Gastrocnemius medialis (tissue), 4 donors: ENCODE data around the gene LBHD2. TPM values are rescaled to one million over a fixed set of nuclear protein-coding genes. Genes with fewer than 3 reads are reported as not detected.

Source experiments
- ATAC-seq, 2 donors: fragments of 150-250 bp; one replicate each; pipeline ENCODE4 v1.9.1; 2016
- DNase-seq, 2 donors: peaks; one replicate each; pipeline ENCODE4 v3.0.0-alpha.2; 2019
- H3K27ac ChIP-seq, 4 donors: fragments of 200-600 bp; sonication (generic); 1 replicate in 1 of 4; 2 replicates in 3 of 4; pipeline ENCODE4 v1.5.1; 2016 to 2018; ENCODE audit warnings: mild to moderate bottlenecking in 2 of 4, moderate library complexity in 1 of 4
- H3K27me3 ChIP-seq, 3 donors: fragments of 200-600 bp; sonication (generic) in 2 of 3; 1 replicate in 1 of 3; 2 replicates in 2 of 3; pipeline versions ENCODE4 v1.5.1 to v1.6.0; 2016 to 2019; ENCODE audit warnings: mild to moderate bottlenecking in 1 of 3, moderate library complexity in 1 of 3
- H3K36me3 ChIP-seq, 2 donors: fragments of 200-600 bp; sonication (generic) in 1 of 2; one replicate each; pipeline ENCODE4 v1.5.1; 2017 to 2018
- H3K4me1 ChIP-seq, 2 donors: fragments of 200-600 bp; sonication (generic) in 1 of 2; one replicate each; pipeline ENCODE4 v1.5.1; 2016 to 2017; ENCODE audit warnings: mild to moderate bottlenecking in 2 of 2
- H3K4me3 ChIP-seq, 4 donors: fragments of 200-600 bp; sonication (generic) in 3 of 4; 1 replicate in 1 of 4; 2 replicates in 3 of 4; pipeline ENCODE4 v1.5.1; 2016 to 2019; ENCODE audit warnings: mild to moderate bottlenecking in 2 of 4
- H3K9me3 ChIP-seq, 3 donors: fragments of 200-600 bp; sonication (generic) in 2 of 3; 1 replicate in 1 of 3; 2 replicates in 2 of 3; pipeline ENCODE4 v1.5.1; 2016 to 2019
- CTCF ChIP-seq, 5 experiments: fragments of 450-650 bp in 3 of 5; fragments of 200-600 bp in 2 of 5; sonication (generic) in 2 of 5; IDR thresholded peaks in 4 of 5; conservative IDR thresholded peaks in 1 of 5; 1 replicate in 4 of 5; 2 replicates in 1 of 5; pipeline ENCODE4 v1.5.1; 2016 to 2019; ENCODE audit warnings: antibody characterized with exemption in 5 of 5, mild to moderate bottlenecking in 3 of 5, moderate library complexity in 3 of 5
- POLR2A ChIP-seq, 2 donors: fragments of 450-650 bp; IDR thresholded peaks; one replicate each; pipeline ENCODE4 v1.6.1; 2017; ENCODE audit warnings: antibody characterized with exemption in 2 of 2, mild to moderate bottlenecking in 2 of 2, moderate library complexity in 2 of 2
- in situ Hi-C, 4 donors: fragments of 200-750 bp; cut with MboI; loops; one replicate each; pipeline versions ENCODE4 v1.15.0 to v1.8.0; 2017; ENCODE audit warnings: low sequenced_read_pairs in 4 of 4
- intact Hi-C: fragments of 100-400 bp; cut with DNase I; formaldehyde crosslinking; loops from one replicate; pipeline ENCODE4 v1.15.1; 2023; ENCODE audit warnings: low total_unique reads
- total RNA-seq, 4 donors: library from RNA; depleted of rRNA; stranded (reverse); fragments of >200 nt; gene quantifications; one replicate each; pipeline versions ENCODE4 v1.1.0 to v1.2.3, GENCODE V29; 2016

The LBHD2 gene
- total RNA-seq, 4 donors from 2014 or later: not detected

- no peaks in the 10 kb centered on the region for H3K9me3 ChIP-seq
- H3K4me3 ChIP-seq: no peak overlapping the region
- peak; percentile 52 to 78 (median 62) for TF ChIP-seq CTCF (IDR thresholded peaks at IDR 0.05 in 4 of 5, conservative IDR thresholded peaks at IDR 0.05 in 1 of 5)
- no peak for TF ChIP-seq POLR2A (IDR thresholded peaks at IDR 0.05)
- H3K27ac ChIP-seq: no peak overlapping the region
- peaks cover 4 to 17% of the 10 kb centered on the region in 2 donors for H3K4me1 ChIP-seq
- in situ Hi-C loops (loop anchor here in 1 of 4 donors (25.0 kb wide), 1 partner anchor 209 kb away; no protein-coding TSS in a partner anchor), intact Hi-C loops (loop anchor here (5.0 kb wide), 1 partner anchor 49 kb away; no protein-coding TSS in a partner anchor)
- peaks cover 0 to 5% (median 2%) of the 10 kb centered on the region in 3 donors for H3K27me3 ChIP-seq
- DNase-seq: peak; percentile 47 to 70
- no peaks in the 10 kb centered on the region for H3K36me3 ChIP-seq
- ATAC-seq: peak; percentile 54 to 59
Measured at GRCh38 chr14:103078420-103078749, 5.6 kb upstream of the LBHD2 start.

GRCh38 chr14:103078860-103079587, 5.0 kb upstream of the LBHD2 start:
- Histone ChIP-seq H3K9me3 (no peaks in the 10 kb centered on the region), H3K4me3 (no peak overlapping the region), H3K36me3 (no peaks in the 10 kb centered on the region), H3K27me3 (peaks cover 0 to 9% (median 6%) of the 10 kb centered on the region in 3 donors), H3K4me1 (peaks cover 4 to 17% of the 10 kb centered on the region in 2 donors), H3K27ac (no peak overlapping the region)
- in situ Hi-C loops: loop anchor here in 1 of 4 donors (25.0 kb wide), 1 partner anchor 208 kb away; no protein-coding TSS in a partner anchor
- ATAC-seq: no peak
- intact Hi-C loops: loop anchor here (5.0 kb wide), 1 partner anchor 48 kb away; no protein-coding TSS in a partner anchor
- no peak for DNase-seq
- TF ChIP-seq CTCF (IDR thresholded peaks at IDR 0.05 in 4 of 5, conservative IDR thresholded peaks at IDR 0.05 in 1 of 5) (no peak), POLR2A (IDR thresholded peaks at IDR 0.05) (no peak)

GRCh38 chr14:103081951-103082350, 2.1 kb upstream of the LBHD2 start:
- Histone ChIP-seq H3K4me1 (no peaks in the 10 kb centered on the region), H3K36me3 (no peaks in the 10 kb centered on the region), H3K27ac (no peak overlapping the region), H3K27me3 (peaks cover 4 to 22% (median 9%) of the 10 kb centered on the region in 3 donors), H3K4me3 (no peak overlapping the region), H3K9me3 (no peaks in the 10 kb centered on the region)
- DNase-seq (no peak), ATAC-seq (no peak)
- TF ChIP-seq POLR2A (IDR thresholded peaks at IDR 0.05) (no peak), CTCF (IDR thresholded peaks at IDR 0.05 in 4 of 5, conservative IDR thresholded peaks at IDR 0.05 in 1 of 5) (no peak)
- intact Hi-C loops (no loop called here), in situ Hi-C loops (loop anchor here in 1 of 4 donors (25.0 kb wide), 1 partner anchor 205 kb away; no protein-coding TSS in a partner anchor)

- Histone ChIP-seq H3K4me1 (no peaks in the 10 kb centered on the region), H3K9me3 (no peaks in the 10 kb centered on the region), H3K27me3 (peaks cover 4 to 22% (median 9%) of the 10 kb centered on the region in 3 donors), H3K36me3 (no peaks in the 10 kb centered on the region), H3K27ac (no peak overlapping the region), H3K4me3 (no peak overlapping the region)
- TF ChIP-seq POLR2A (IDR thresholded peaks at IDR 0.05) (no peak), CTCF (IDR thresholded peaks at IDR 0.05 in 4 of 5, conservative IDR thresholded peaks at IDR 0.05 in 1 of 5) (no peak)
- ATAC-seq (no peak), DNase-seq (no peak)
- in situ Hi-C loops: loop anchor here in 1 of 4 donors (25.0 kb wide), 1 partner anchor 202 kb away; no protein-coding TSS in a partner anchor
- intact Hi-C loops: no loop called here
Measured at GRCh38 chr14:103085106-103086091, 1.4 kb downstream of the LBHD2 start.
